WTC11 (cell line): ENCODE data around the gene GABPB1. TPM values are rescaled to one million over a fixed set of nuclear protein-coding genes. Genes with fewer than 3 reads are reported as not detected.

Experiments
- ATAC-seq: fragments of 200-7000 bp; cut with Tn5 transposase; 2 replicates; pipeline ENCODE4 v1.10.0; 2021; ENCODE audit warnings: mild to moderate bottlenecking, moderate library complexity
- CTCF ChIA-PET: fragments of 300-600 bp; sonication (Branson Sonifier 250); formaldehyde crosslinking; loops from one replicate; lab custom pipeline; 2021; ENCODE audit warnings: antibody characterized with exemption; lab: Charles Lee
- POLR2A ChIA-PET: fragments of 350-600 bp; sonication (Branson Sonifier 250); formaldehyde crosslinking; loops from one replicate; lab custom pipeline; 2021; ENCODE audit warnings: antibody characterized with exemption; lab: Charles Lee
- DNase-seq: peaks from one replicate; pipeline ENCODE4 v3.0.0; 2021; ENCODE audit warnings: low spot score
- H3K27ac Mint-ChIP-seq: 2 replicates; pipeline ENCODE4 v1.8.0; 2021; ENCODE audit warnings: mixed read lengths
- H3K27me3 Mint-ChIP-seq: 2 replicates; pipeline ENCODE4 v1.8.0; 2021; ENCODE audit warnings: low read depth, mild to moderate bottlenecking, moderate library complexity, mixed read lengths
- H3K36me3 Mint-ChIP-seq: 2 replicates; pipeline ENCODE4 v1.8.0; 2021; ENCODE audit warnings: mixed read lengths
- H3K4me1 Mint-ChIP-seq: 2 replicates; pipeline ENCODE4 v1.8.0; 2022; ENCODE audit warnings: mixed read lengths
- H3K4me3 Mint-ChIP-seq: 2 replicates; pipeline ENCODE4 v1.8.0; 2021; ENCODE audit warnings: mild to moderate bottlenecking, moderate library complexity, mixed read lengths
- H3K9me3 Mint-ChIP-seq: 2 replicates; pipeline ENCODE4 v1.8.0; 2021; ENCODE audit warnings: mixed read lengths
- ATF2 ChIP-seq: sonication (generic); formaldehyde crosslinking; IDR thresholded peaks from 2 replicates; pipeline ENCODE4 v1.8.1; 2022; ENCODE audit warnings: low read depth, missing genetic modification reagents, borderline replicate concordance
- CDX4 ChIP-seq: fragments of 250-450 bp; sonication (Bioruptor Pico); IDR thresholded peaks from 2 replicates; pipeline ENCODE4 v1.9.0; 2021; ENCODE audit warnings: moderate library complexity, mild to moderate bottlenecking, inconsistent platforms, borderline replicate concordance
- E2F5 ChIP-seq: sonication (generic); formaldehyde crosslinking; IDR thresholded peaks from 2 replicates; pipeline ENCODE4 v1.8.1; 2022; ENCODE audit warnings: mild to moderate bottlenecking, moderate library complexity, missing genetic modification reagents
- ELF4 ChIP-seq: sonication (generic); formaldehyde crosslinking; IDR thresholded peaks from 2 replicates; pipeline ENCODE4 v1.8.1; 2022; ENCODE audit warnings: low read depth, mild to moderate bottlenecking, moderate library complexity, missing genetic modification reagents
- ETV6 ChIP-seq: sonication (generic); formaldehyde crosslinking; IDR thresholded peaks from 2 replicates; pipeline ENCODE4 v1.8.1; 2022; ENCODE audit warnings: mild to moderate bottlenecking, missing genetic modification reagents
- FOXJ3 ChIP-seq: sonication (generic); formaldehyde crosslinking; IDR thresholded peaks from 2 replicates; pipeline ENCODE4 v1.9.0; 2021; ENCODE audit warnings: missing genetic modification reagents, mild to moderate bottlenecking, borderline replicate concordance
- FOXK1 ChIP-seq: sonication (generic); formaldehyde crosslinking; IDR thresholded peaks from 2 replicates; pipeline ENCODE4 v1.8.0; 2022; ENCODE audit warnings: mild to moderate bottlenecking, moderate library complexity, missing genetic modification reagents
- GRHL2 ChIP-seq: fragments of 250-450 bp; sonication (Bioruptor Pico); IDR thresholded peaks from 2 replicates; pipeline ENCODE4 v1.8.0; 2022; ENCODE audit warnings: mild to moderate bottlenecking, moderate library complexity; ENCODE audit not compliant: insufficient replicate concordance, severe bottlenecking
- GTF2I ChIP-seq: fragments of 250-450 bp; sonication (Bioruptor Pico); conservative IDR thresholded peaks from 2 replicates; pipeline ENCODE4 v1.4.0; 2021; ENCODE audit warnings: mild to moderate bottlenecking
- HMGA2 ChIP-seq: fragments of 250-450 bp; sonication (Bioruptor Pico); IDR thresholded peaks from 2 replicates; pipeline ENCODE4 v1.4.0; 2021; ENCODE audit warnings: mild to moderate bottlenecking, moderate library complexity
- JUN ChIP-seq: sonication (generic); formaldehyde crosslinking; IDR thresholded peaks from 2 replicates; pipeline ENCODE4 v1.8.0; 2023; ENCODE audit warnings: mild to moderate bottlenecking, missing genetic modification reagents
- KAT7 ChIP-seq: sonication (generic); formaldehyde crosslinking; IDR thresholded peaks from 2 replicates; pipeline ENCODE4 v1.8.1; 2023; ENCODE audit warnings: missing genetic modification reagents, mild to moderate bottlenecking, borderline replicate concordance
- MAX ChIP-seq: sonication (generic); formaldehyde crosslinking; IDR thresholded peaks from 2 replicates; pipeline ENCODE4 v1.8.0; 2022; ENCODE audit warnings: mild to moderate bottlenecking, missing genetic modification reagents
- MLX ChIP-seq: sonication (generic); formaldehyde crosslinking; IDR thresholded peaks from 2 replicates; pipeline ENCODE4 v1.8.1; 2023; ENCODE audit warnings: mild to moderate bottlenecking, missing genetic modification reagents, moderate library complexity
- NFE2L1 ChIP-seq: sonication (generic); formaldehyde crosslinking; IDR thresholded peaks from 2 replicates; pipeline ENCODE4 v1.8.1; 2023; ENCODE audit warnings: missing genetic modification reagents
- NR1H2 ChIP-seq: sonication (generic); formaldehyde crosslinking; IDR thresholded peaks from 2 replicates; pipeline ENCODE4 v1.9.0; 2021; ENCODE audit warnings: mild to moderate bottlenecking, moderate library complexity, missing genetic modification reagents
- NR2C2 ChIP-seq: sonication (generic); formaldehyde crosslinking; IDR thresholded peaks from 2 replicates; pipeline ENCODE4 v1.8.0; 2022; ENCODE audit warnings: mild to moderate bottlenecking, missing genetic modification reagents
- OVOL2 ChIP-seq: fragments of 250-450 bp; sonication (Bioruptor Pico); IDR thresholded peaks from 2 replicates; pipeline ENCODE4 v1.9.0; 2021; ENCODE audit warnings: mild to moderate bottlenecking, borderline replicate concordance
- PREB ChIP-seq: sonication (generic); formaldehyde crosslinking; IDR thresholded peaks from 2 replicates; pipeline ENCODE4 v1.8.1; 2022; ENCODE audit warnings: mild to moderate bottlenecking, missing genetic modification reagents, moderate library complexity, borderline replicate concordance
- RELA ChIP-seq: sonication (generic); formaldehyde crosslinking; IDR thresholded peaks from 2 replicates; pipeline ENCODE4 v1.8.1; 2022; ENCODE audit warnings: missing genetic modification reagents, mild to moderate bottlenecking, borderline replicate concordance
- TEAD1 ChIP-seq: sonication (generic); formaldehyde crosslinking; IDR thresholded peaks from 2 replicates; pipeline ENCODE4 v1.8.0; 2022; ENCODE audit warnings: mild to moderate bottlenecking, missing genetic modification reagents
- TEAD4 ChIP-seq: sonication (generic); formaldehyde crosslinking; IDR thresholded peaks from 2 replicates; pipeline ENCODE4 v1.8.0; 2022; ENCODE audit warnings: mild to moderate bottlenecking, missing genetic modification reagents
- ZBTB43 ChIP-seq: sonication (generic); formaldehyde crosslinking; IDR thresholded peaks from 2 replicates; pipeline ENCODE4 v1.8.1; 2023; ENCODE audit warnings: mild to moderate bottlenecking, missing genetic modification reagents
- ZNF138 ChIP-seq: sonication (generic); formaldehyde crosslinking; conservative IDR thresholded peaks from 2 replicates; pipeline ENCODE4 v1.8.1; 2022; ENCODE audit warnings: mild to moderate bottlenecking, moderate library complexity, missing genetic modification reagents
- ZNF232 ChIP-seq: sonication (generic); formaldehyde crosslinking; IDR thresholded peaks from 2 replicates; pipeline ENCODE4 v1.8.0; 2022; ENCODE audit warnings: mild to moderate bottlenecking, missing genetic modification reagents
- ZNF512 ChIP-seq: sonication (generic); formaldehyde crosslinking; IDR thresholded peaks from 2 replicates; pipeline ENCODE4 v1.8.1; 2022; ENCODE audit warnings: missing genetic modification reagents, borderline replicate concordance
- ZNF671 ChIP-seq: fragments of 250-450 bp; sonication (Bioruptor Pico); IDR thresholded peaks from 2 replicates; pipeline ENCODE4 v1.8.0; 2021; ENCODE audit warnings: mild to moderate bottlenecking
- total RNA-seq: library from RNA; stranded (reverse); gene quantifications from 3 replicates; pipeline ENCODE4 v1.2.3, GENCODE V29; 2021

Gene GABPB1
- total RNA-seq, 1 experiment from 2014 or later, result 28.9 TPM

GRCh38 chr15:50259276-50259675 is 95.7 kb downstream of the GABPB1 start (continued):
- TF ChIP-seq CDX4 (CRISPR knock-in tag) (no peak), OVOL2 (CRISPR knock-in tag) (no peak), E2F5 (CRISPR knock-in tag) (no peak), MLX (CRISPR knock-in tag) (no peak), GTF2I (no peak), ETV6 (CRISPR knock-in tag) (no peak), ZNF512 (no peak)

GRCh38 chr15:50257924-50258323 is 97.1 kb downstream of the GABPB1 start:
- TF ChIP-seq TEAD1 (no peak), RELA (no peak), ZNF138 (CRISPR knock-in tag) (no peak), JUN (CRISPR knock-in tag) (no peak), ZNF671 (CRISPR knock-in tag) (no peak), ZBTB43 (CRISPR knock-in tag) (no peak), FOXJ3 (CRISPR knock-in tag) (no peak), KAT7 (CRISPR knock-in tag) (no peak), ELF4 (CRISPR knock-in tag) (no peak), ZNF232 (no peak), NR1H2 (CRISPR knock-in tag) (no peak), NFE2L1 (CRISPR knock-in tag) (no peak), NR2C2 (CRISPR knock-in tag) (no peak), TEAD4 (no peak)
- Mint-ChIP-seq H3K4me1 (no peaks in the 10 kb centered on the region), H3K9me3 (peaks cover 3% of the 10 kb centered on the region; the same call in 1 of the 2 replicates), H3K27ac (no peak overlapping the region), H3K36me3 (no peaks in the 10 kb centered on the region), H3K4me3 (no peak overlapping the region), H3K27me3 (no peaks in the 10 kb centered on the region)
- ATAC-seq, result no peak
- ChIA-PET CTCF (interaction anchor here (0.6 kb wide), 1 partner anchor 1115 kb away, joined by 3 read pairs; no protein-coding TSS in a partner anchor), POLR2A (no interaction called here)
- DNase-seq, result no peak

GRCh38 chr15:50257332-50257731 is 97.7 kb downstream of the GABPB1 start:
- H3K9me3 Mint-ChIP-seq, result peaks cover 3% of the 10 kb centered on the region; the same call in 1 of the 2 replicates
- H3K36me3 Mint-ChIP-seq, result no peaks in the 10 kb centered on the region
- ATAC-seq (no peak), DNase-seq (no peak)
- no peaks in the 10 kb centered on the region for H3K27me3 Mint-ChIP-seq
- H3K27ac Mint-ChIP-seq, result no peak overlapping the region
- ChIA-PET CTCF (interaction anchor here (1.1 kb wide), 1 partner anchor 109 kb away, joined by 4 read pairs; no protein-coding TSS in a partner anchor), POLR2A (no interaction called here)
- H3K4me1 Mint-ChIP-seq, result no peaks in the 10 kb centered on the region
- H3K4me3 Mint-ChIP-seq, result no peak overlapping the region
- no peak for TF ChIP-seq FOXK1 (CRISPR knock-in tag)
- no peak for TF ChIP-seq GRHL2 (CRISPR knock-in tag)
- no peak for TF ChIP-seq PREB (CRISPR knock-in tag)
- TF ChIP-seq ATF2 (CRISPR knock-in tag), result no peak
- TF ChIP-seq E2F5 (CRISPR knock-in tag), result no peak
- no peak for TF ChIP-seq HMGA2 (CRISPR knock-in tag)
- no peak for TF ChIP-seq MAX (CRISPR knock-in tag)
